GM23248 (cell line): ENCODE data around the gene TP63. TPM values are rescaled to one million over a fixed set of nuclear protein-coding genes. Genes with fewer than 3 reads are reported as not detected.
A peak's percentile ranks its signal among the peaks of the same experiment; 100 is the strongest.

Source experiments
- DNase-seq: peaks from one replicate; pipeline ENCODE4 v3.0.0-alpha.2; 2015
- H2AFZ ChIP-seq: fragments of 200-600 bp; sonication (generic); 2 replicates; pipeline ENCODE4 v1.6.1; 2016; ENCODE audit warnings: antibody characterized with exemption
- H3F3A ChIP-seq: fragments of 200-600 bp; sonication (generic); 2 replicates; pipeline ENCODE4 v1.6.1; 2016; ENCODE audit warnings: mild to moderate bottlenecking, antibody characterized with exemption, mixed run types; ENCODE audit not compliant: insufficient read depth
- H3K27ac ChIP-seq: fragments of 200-600 bp; sonication (generic); 2 replicates; pipeline ENCODE4 v1.5.1; 2016; ENCODE audit warnings: mild to moderate bottlenecking
- H3K27me3 ChIP-seq: fragments of 200-600 bp; sonication (generic); replicated peaks from 2 replicates; pipeline ENCODE4 v1.6.1; 2016; ENCODE audit warnings: mild to moderate bottlenecking; ENCODE audit not compliant: insufficient read depth
- H3K36me3 ChIP-seq: fragments of 200-600 bp; sonication (generic); 2 replicates; pipeline ENCODE4 v1.6.1; 2016; ENCODE audit warnings: low read depth, mild to moderate bottlenecking
- H3K4me1 ChIP-seq: fragments of 200-600 bp; sonication (generic); 2 replicates; pipeline ENCODE4 v1.6.1; 2016; ENCODE audit warnings: mild to moderate bottlenecking; ENCODE audit not compliant: insufficient read depth
- H3K4me2 ChIP-seq: fragments of 200-600 bp; sonication (generic); one replicate; pipeline ENCODE4 v1.6.1; 2016; ENCODE audit warnings: mild to moderate bottlenecking; ENCODE audit not compliant: unreplicated experiment
- H3K4me3 ChIP-seq: fragments of 200-600 bp; sonication (generic); 2 replicates; pipeline ENCODE4 v1.5.1; 2016; ENCODE audit warnings: mild to moderate bottlenecking
- H3K79me2 ChIP-seq: fragments of 200-600 bp; sonication (generic); 2 replicates; pipeline ENCODE4 v1.6.1; 2016; ENCODE audit warnings: mild to moderate bottlenecking; ENCODE audit not compliant: insufficient read depth
- H3K9ac ChIP-seq: fragments of 200-600 bp; sonication (generic); 2 replicates; pipeline ENCODE4 v1.6.1; 2016; ENCODE audit warnings: mild to moderate bottlenecking
- H3K9me2 ChIP-seq: fragments of 200-600 bp; sonication (generic); 2 replicates; pipeline ENCODE4 v1.6.1; 2016; ENCODE audit warnings: mixed run types, mild to moderate bottlenecking, moderate library complexity; ENCODE audit not compliant: insufficient read depth
- H3K9me3 ChIP-seq: fragments of 200-600 bp; sonication (generic); one replicate; pipeline ENCODE4 v1.6.1; 2017; ENCODE audit warnings: low read depth
- H4K20me1 ChIP-seq: fragments of 200-600 bp; sonication (generic); 2 replicates; pipeline ENCODE4 v1.6.0; 2016; ENCODE audit not compliant: insufficient read depth
- EZH2 ChIP-seq: fragments of 200-600 bp; sonication (generic); IDR thresholded peaks from 2 replicates; pipeline ENCODE4 v1.6.1; 2018; ENCODE audit warnings: antibody characterized with exemption, mild to moderate bottlenecking; ENCODE audit not compliant: insufficient read depth, poor library complexity, severe bottlenecking
- EZH2phosphoT487 ChIP-seq: fragments of 200-600 bp; sonication (generic); IDR thresholded peaks from 2 replicates; pipeline ENCODE4 v1.6.1; 2018; ENCODE audit warnings: antibody characterized with exemption, moderate library complexity, mild to moderate bottlenecking, low read depth; ENCODE audit not compliant: insufficient read depth
- WGBS, 2 experiments: methylation state at CpG; one replicate each; pipeline ENCODE4 v1.1.6; 2015 to 2017; ENCODE audit warnings: low lambda C conversion rate in 2 of 2, low coverage in 1 of 2; ENCODE audit errors: missing lambda C conversion rate in 2 of 2; 5-methylcytosine and 5-hydroxymethylcytosine counted together
- in situ Hi-C: fragments of 300-500 bp; cut with MboI; formaldehyde crosslinking; loops from 2 replicates; pipeline ENCODE4 v1.15.0; 2020
- polyA plus RNA-seq: library from polyadenylated mRNA; unstranded; fragments of >200 nt; fragmentation: Nextera tagmentation; extraction: Ambion mirVana; gene quantifications from 2 replicates; pipeline ENCODE4 v1.2.1, GENCODE V29; 2016
- total RNA-seq: library from RNA; depleted of rRNA; stranded (reverse); fragments of >200 nt; shearing (Covaris generic); gene quantifications from 2 replicates; pipeline ENCODE4 v1.2.3, GENCODE V29; 2014

The TP63 gene
- total and polyA plus RNA-seq, 2 experiments from 2014 or later, result not detected

DNA sequence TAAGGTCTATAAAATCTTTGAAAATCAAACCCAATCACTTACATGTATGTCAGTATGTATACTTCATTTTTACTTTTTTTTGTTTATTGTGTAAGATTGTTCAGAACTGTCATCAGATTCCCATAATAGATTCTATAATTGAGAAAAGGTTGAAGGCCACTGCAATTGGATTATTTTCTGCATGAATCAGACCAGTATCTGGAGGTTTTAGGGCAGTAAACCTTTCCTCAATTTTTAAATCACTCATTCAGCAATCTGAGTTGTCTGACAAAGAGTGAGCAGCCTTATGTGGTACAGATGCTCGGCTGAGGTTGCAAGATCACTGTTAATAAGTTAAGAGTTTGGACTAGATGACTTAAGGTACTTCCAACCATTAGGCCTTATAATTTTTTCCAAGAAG, 96.0 kb downstream of the TP63 start:
- peak overlapping the region; percentile 21 for H3K4me2 ChIP-seq
- H3K27me3 ChIP-seq, result no peaks in the 10 kb centered on the region
- no peak overlapping the region for H3K9ac ChIP-seq
- in situ Hi-C loops, result no loop called here
- H4K20me1 ChIP-seq, result no peaks in the 10 kb centered on the region
- H3K4me3 ChIP-seq, result no peak overlapping the region
- H3K27ac ChIP-seq, result no peak overlapping the region
- H3K79me2 ChIP-seq, result no peaks in the 10 kb centered on the region
- DNase-seq, result peak; percentile 37
- no peaks in the 10 kb centered on the region for H3K9me3 ChIP-seq
- H3K4me1 ChIP-seq, result peaks cover 27% of the 10 kb centered on the region
- TF ChIP-seq EZH2phosphoT487 (0 out of 2 replicates have a peak, but pooled peaks have one; percentile 45), EZH2 (no peak)
- H2AFZ ChIP-seq, result no peak overlapping the region
- peaks cover 18% of the 10 kb centered on the region for H3F3A ChIP-seq
- WGBS, 2 experiments, result 31% methylated on average over 1 of the region's 1 CpG
- H3K9me2 ChIP-seq, result no peaks in the 10 kb centered on the region
- H3K36me3 ChIP-seq, result no peaks in the 10 kb centered on the region

GRCh38 chr3:189727898-189728297, 96.7 kb downstream of the TP63 start:
- no peak overlapping the region for H3K9ac ChIP-seq
- DNase-seq, result peak; percentile 79
- no peaks in the 10 kb centered on the region for H4K20me1 ChIP-seq
- peaks cover 18% of the 10 kb centered on the region for H3F3A ChIP-seq
- no peak overlapping the region for H3K27ac ChIP-seq
- no peak overlapping the region for H2AFZ ChIP-seq
- in situ Hi-C loops, result no loop called here
- peaks cover 27% of the 10 kb centered on the region for H3K4me1 ChIP-seq
- WGBS, 2 experiments, result 51% methylated on average over 4 of the region's 4 CpGs
- no peaks in the 10 kb centered on the region for H3K36me3 ChIP-seq
- no peak overlapping the region for H3K4me3 ChIP-seq
- H3K4me2 ChIP-seq, result peak overlapping the region; percentile 17
- H3K9me2 ChIP-seq, result no peaks in the 10 kb centered on the region
- no peaks in the 10 kb centered on the region for H3K79me2 ChIP-seq
- H3K9me3 ChIP-seq, result no peaks in the 10 kb centered on the region
- TF ChIP-seq EZH2 (no peak), EZH2phosphoT487 (no peak)
- H3K27me3 ChIP-seq, result no peaks in the 10 kb centered on the region

DNA sequence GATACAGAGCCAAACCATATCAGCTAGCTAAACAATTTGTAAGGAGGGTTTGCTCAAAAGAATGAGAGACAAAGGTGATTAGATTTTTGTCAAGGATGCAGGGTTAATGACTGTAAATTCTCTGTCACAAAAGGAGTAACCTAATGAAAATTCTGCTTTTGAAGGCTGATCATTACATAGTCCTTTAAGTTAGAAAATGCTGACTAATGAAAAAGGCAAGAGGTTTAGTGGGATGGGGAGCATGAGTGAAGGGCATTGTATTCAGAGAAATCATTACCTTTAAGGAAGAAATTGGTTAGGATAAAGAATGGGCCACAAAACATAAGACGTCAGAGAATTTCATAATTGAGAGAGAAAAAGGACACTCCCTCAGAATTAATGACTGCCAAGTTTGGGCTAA, 97.7 kb downstream of the TP63 start:
- H2AFZ ChIP-seq, result no peak overlapping the region
- in situ Hi-C loops, result no loop called here
- no peaks in the 10 kb centered on the region for H3K9me3 ChIP-seq
- H3K9me2 ChIP-seq, result no peaks in the 10 kb centered on the region
- H3K4me3 ChIP-seq, result no peak overlapping the region
- H4K20me1 ChIP-seq, result no peaks in the 10 kb centered on the region
- 61 to 88% methylated on average over 1 of the region's 1 CpG for WGBS, 2 experiments
- H3F3A ChIP-seq, result peaks cover 18% of the 10 kb centered on the region
- DNase-seq, result no peak
- H3K4me2 ChIP-seq, result no peak overlapping the region
- no peak for TF ChIP-seq EZH2
- TF ChIP-seq EZH2phosphoT487, result no peak
- no peaks in the 10 kb centered on the region for H3K36me3 ChIP-seq
- no peaks in the 10 kb centered on the region for H3K79me2 ChIP-seq
- peaks cover 27% of the 10 kb centered on the region for H3K4me1 ChIP-seq
- H3K9ac ChIP-seq, result no peak overlapping the region
- no peaks in the 10 kb centered on the region for H3K27me3 ChIP-seq
- no peak overlapping the region for H3K27ac ChIP-seq

DNA sequence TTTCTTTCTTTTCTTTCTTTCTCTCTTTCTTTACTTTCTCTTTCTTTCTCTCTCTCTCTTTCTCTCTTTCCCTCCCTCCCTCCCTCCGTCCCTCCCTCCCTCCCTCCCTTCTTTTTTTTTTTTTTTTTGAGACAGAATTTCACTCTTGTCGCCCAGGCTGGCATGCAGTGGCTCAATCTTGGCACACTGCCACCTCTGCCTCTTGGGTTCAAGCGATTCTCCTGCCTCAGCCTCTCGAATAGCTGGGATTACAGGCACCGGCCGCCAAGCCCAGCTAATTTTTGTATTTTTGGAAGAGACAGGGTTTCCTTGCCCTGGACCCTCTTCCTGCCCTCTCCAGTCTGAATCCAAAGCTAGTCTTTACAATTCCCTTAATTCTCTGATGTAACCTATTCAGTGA, 102.9 kb downstream of the TP63 start:
- no peaks in the 10 kb centered on the region for H3K9me2 ChIP-seq
- H2AFZ ChIP-seq, result no peak overlapping the region
- no peak overlapping the region for H3K4me3 ChIP-seq
- H3K9me3 ChIP-seq, result no peaks in the 10 kb centered on the region
- H3K4me1 ChIP-seq, result no peaks in the 10 kb centered on the region
- H3K9ac ChIP-seq, result no peak overlapping the region
- WGBS, 2 experiments, result 59 to 60% methylated on average over 5 to 6 of the region's 6 CpGs
- H3F3A ChIP-seq, result no peaks in the 10 kb centered on the region
- no peak overlapping the region for H3K4me2 ChIP-seq
- in situ Hi-C loops, result no loop called here
- no peak overlapping the region for H3K27ac ChIP-seq
- no peaks in the 10 kb centered on the region for H3K36me3 ChIP-seq
- no peaks in the 10 kb centered on the region for H4K20me1 ChIP-seq
- H3K27me3 ChIP-seq, result no peaks in the 10 kb centered on the region
- no peaks in the 10 kb centered on the region for H3K79me2 ChIP-seq
- DNase-seq, result no peak
- TF ChIP-seq EZH2phosphoT487 (no peak), EZH2 (no peak)

GRCh38 chr3:189735913-189736312, 104.7 kb downstream of the TP63 start:
- no peak for DNase-seq
- no peak for TF ChIP-seq EZH2phosphoT487
- no peak for TF ChIP-seq EZH2
- Histone ChIP-seq H3K36me3 (no peaks in the 10 kb centered on the region), H3K4me3 (no peak overlapping the region), H3K4me2 (no peak overlapping the region), H3K9ac (no peak overlapping the region), H3K27ac (no peak overlapping the region), H2AFZ (no peak overlapping the region), H3K27me3 (no peaks in the 10 kb centered on the region), H3K9me2 (no peaks in the 10 kb centered on the region), H3K9me3 (no peaks in the 10 kb centered on the region), H4K20me1 (no peaks in the 10 kb centered on the region), H3F3A (no peaks in the 10 kb centered on the region), H3K4me1 (no peaks in the 10 kb centered on the region), H3K79me2 (no peaks in the 10 kb centered on the region)
- in situ Hi-C loops, result no loop called here
